GM19193 (cell line): ENCODE data around the gene DHRSX.

Experiments used
- POLR2A ChIP-seq: IDR thresholded peaks from 4 replicates; pipeline ENCODE4 v1.6.1; 2011; ENCODE audit not compliant: insufficient read depth, insufficient read length; ENCODE audit errors: extremely low read depth

The DHRSX gene

GRCh38 chrX:2488621-2489285 is 12.0 kb downstream of the DHRSX start:
- TF ChIP-seq POLR2A: no peak

- TF ChIP-seq POLR2A: no peak
These were observed 13.4 kb downstream of the DHRSX start for GRCh38 chrX:2487366-2487765.

- TF ChIP-seq POLR2A: no peak
These were observed 14.2 kb downstream of the DHRSX start for GRCh38 chrX:2486476-2487133.

- TF ChIP-seq POLR2A: no peak
These were observed 14.9 kb downstream of the DHRSX start for GRCh38 chrX:2485789-2486345.

GRCh38 chrX:2484721-2485648 is 15.8 kb downstream of the DHRSX start:
- TF ChIP-seq POLR2A: no peak

- no peak for TF ChIP-seq POLR2A
These were observed 16.5 kb downstream of the DHRSX start for GRCh38 chrX:2484256-2484655.

GRCh38 chrX:2483398-2484060 is 17.2 kb downstream of the DHRSX start:
- no peak for TF ChIP-seq POLR2A

GRCh38 chrX:2479420-2479780 is 21.4 kb downstream of the DHRSX start:
- no peak for TF ChIP-seq POLR2A

GRCh38 chrX:2478546-2479419 is 22.0 kb downstream of the DHRSX start:
- TF ChIP-seq POLR2A: no peak

- TF ChIP-seq POLR2A: no peak
These were observed 25.6 kb downstream of the DHRSX start for GRCh38 chrX:2474963-2475726.

- no peak for TF ChIP-seq POLR2A
These were observed 26.4 kb downstream of the DHRSX start for GRCh38 chrX:2474280-2474962.

- no peak for TF ChIP-seq POLR2A
These were observed 29.1 kb downstream of the DHRSX start for GRCh38 chrX:2471641-2472040.
